ENCODE measurements around the gene REXO1. TPM values are rescaled to one million over a fixed set of nuclear protein-coding genes. Genes with fewer than 3 reads are reported as not detected.

Gene REXO1
- total and polyA plus RNA-seq, 9 of the 15 experiments (the other 6 are each of a cell fraction or from before 2014, with no cell fraction given), result 0.04 to 63.3 (median 15.8) TPM

DNA sequence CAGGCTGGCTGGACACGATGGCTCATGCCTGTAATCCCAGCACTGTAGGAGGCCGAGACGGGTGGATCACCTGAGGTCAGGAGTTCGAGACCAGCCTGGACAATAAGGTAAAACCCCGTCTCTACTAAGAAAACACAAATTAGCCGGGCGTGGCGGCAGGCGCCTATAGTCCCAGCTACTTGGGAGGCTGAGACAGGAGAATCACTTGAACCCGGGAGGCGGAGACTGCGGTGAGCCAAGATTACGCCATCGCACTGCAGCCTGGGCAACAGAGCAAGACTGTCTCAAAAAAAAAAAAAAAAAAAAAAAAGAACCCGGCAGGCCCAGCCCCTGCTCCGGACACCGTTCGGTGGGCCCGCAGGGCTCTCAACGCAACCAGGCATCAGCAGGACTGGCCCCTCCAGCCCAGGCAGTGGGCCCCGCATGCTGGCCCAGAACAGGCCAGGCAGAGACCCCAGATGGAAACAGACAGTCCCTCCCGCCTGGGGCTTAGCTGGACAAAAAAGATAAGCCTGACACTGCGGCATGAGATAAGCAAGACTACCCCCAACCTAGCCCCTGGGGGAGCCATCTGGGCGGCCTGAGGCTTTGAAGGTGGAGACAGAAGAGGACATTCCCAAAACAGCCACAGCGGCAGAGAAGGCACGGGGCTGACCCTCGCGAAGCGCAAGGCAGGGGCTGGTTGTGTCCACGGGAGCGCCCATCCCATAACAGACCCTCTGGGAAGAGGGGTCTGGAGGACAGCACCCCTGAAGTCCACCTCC, 11.6 kb downstream of the REXO1 start (continued):
- TF ChIP-seq CSDE1 (IDR thresholded peaks at IDR 0.05) (no peak), PCBP1 (IDR thresholded peaks at IDR 0.05; ENCODE audit: low read depth, low read length, poor library complexity, severe bottlenecking) (no peak), KAT7 (CRISPR knock-in tag; IDR thresholded peaks at IDR 0.05; ENCODE audit: borderline replicate concordance) (no peak), MEIS2 (IDR thresholded peaks at IDR 0.05; ENCODE audit: partially characterized antibody) (peak; percentile 35), EP300 (IDR thresholded peaks at IDR 0.05; ENCODE audit: low read length) (peak; percentile 90), SMARCA5 (IDR thresholded peaks at IDR 0.05) (peak; percentile 86; the same call in 1 of the 2 replicates), NCOA6 (IDR thresholded peaks at IDR 0.05) (no peak), CXXC5 (CRISPR knock-in tag; IDR thresholded peaks at IDR 0.05) (peak; percentile 86), DMBX1 (CRISPR knock-in tag; IDR thresholded peaks at IDR 0.05; ENCODE audit: borderline replicate concordance) (peak; percentile 77; the same call in 1 of the 2 replicates), CREB1 (IDR thresholded peaks at IDR 0.05) (peak; percentile 42; the same call in 1 of the 2 replicates), CREB1 (CRISPR knock-in tag; IDR thresholded peaks at IDR 0.05) (no peak), SPI1 (IDR thresholded peaks at IDR 0.05; ENCODE audit: borderline replicate concordance, low read depth, low read length) (no peak), ZSCAN32 (CRISPR knock-in tag; IDR thresholded peaks at IDR 0.05) (no peak), MAZ (CRISPR knock-in tag; conservative IDR thresholded peaks at IDR 0.05 in 1 of 2, IDR thresholded peaks at IDR 0.05 in 1 of 2) (peak; percentile 70 to 75), MEF2D (tag; conservative IDR thresholded peaks at IDR 0.05; ENCODE audit: low read depth) (peak; percentile 25; the same call in 1 of the 2 replicates)
- TF ChIP-seq, protein P1, sequence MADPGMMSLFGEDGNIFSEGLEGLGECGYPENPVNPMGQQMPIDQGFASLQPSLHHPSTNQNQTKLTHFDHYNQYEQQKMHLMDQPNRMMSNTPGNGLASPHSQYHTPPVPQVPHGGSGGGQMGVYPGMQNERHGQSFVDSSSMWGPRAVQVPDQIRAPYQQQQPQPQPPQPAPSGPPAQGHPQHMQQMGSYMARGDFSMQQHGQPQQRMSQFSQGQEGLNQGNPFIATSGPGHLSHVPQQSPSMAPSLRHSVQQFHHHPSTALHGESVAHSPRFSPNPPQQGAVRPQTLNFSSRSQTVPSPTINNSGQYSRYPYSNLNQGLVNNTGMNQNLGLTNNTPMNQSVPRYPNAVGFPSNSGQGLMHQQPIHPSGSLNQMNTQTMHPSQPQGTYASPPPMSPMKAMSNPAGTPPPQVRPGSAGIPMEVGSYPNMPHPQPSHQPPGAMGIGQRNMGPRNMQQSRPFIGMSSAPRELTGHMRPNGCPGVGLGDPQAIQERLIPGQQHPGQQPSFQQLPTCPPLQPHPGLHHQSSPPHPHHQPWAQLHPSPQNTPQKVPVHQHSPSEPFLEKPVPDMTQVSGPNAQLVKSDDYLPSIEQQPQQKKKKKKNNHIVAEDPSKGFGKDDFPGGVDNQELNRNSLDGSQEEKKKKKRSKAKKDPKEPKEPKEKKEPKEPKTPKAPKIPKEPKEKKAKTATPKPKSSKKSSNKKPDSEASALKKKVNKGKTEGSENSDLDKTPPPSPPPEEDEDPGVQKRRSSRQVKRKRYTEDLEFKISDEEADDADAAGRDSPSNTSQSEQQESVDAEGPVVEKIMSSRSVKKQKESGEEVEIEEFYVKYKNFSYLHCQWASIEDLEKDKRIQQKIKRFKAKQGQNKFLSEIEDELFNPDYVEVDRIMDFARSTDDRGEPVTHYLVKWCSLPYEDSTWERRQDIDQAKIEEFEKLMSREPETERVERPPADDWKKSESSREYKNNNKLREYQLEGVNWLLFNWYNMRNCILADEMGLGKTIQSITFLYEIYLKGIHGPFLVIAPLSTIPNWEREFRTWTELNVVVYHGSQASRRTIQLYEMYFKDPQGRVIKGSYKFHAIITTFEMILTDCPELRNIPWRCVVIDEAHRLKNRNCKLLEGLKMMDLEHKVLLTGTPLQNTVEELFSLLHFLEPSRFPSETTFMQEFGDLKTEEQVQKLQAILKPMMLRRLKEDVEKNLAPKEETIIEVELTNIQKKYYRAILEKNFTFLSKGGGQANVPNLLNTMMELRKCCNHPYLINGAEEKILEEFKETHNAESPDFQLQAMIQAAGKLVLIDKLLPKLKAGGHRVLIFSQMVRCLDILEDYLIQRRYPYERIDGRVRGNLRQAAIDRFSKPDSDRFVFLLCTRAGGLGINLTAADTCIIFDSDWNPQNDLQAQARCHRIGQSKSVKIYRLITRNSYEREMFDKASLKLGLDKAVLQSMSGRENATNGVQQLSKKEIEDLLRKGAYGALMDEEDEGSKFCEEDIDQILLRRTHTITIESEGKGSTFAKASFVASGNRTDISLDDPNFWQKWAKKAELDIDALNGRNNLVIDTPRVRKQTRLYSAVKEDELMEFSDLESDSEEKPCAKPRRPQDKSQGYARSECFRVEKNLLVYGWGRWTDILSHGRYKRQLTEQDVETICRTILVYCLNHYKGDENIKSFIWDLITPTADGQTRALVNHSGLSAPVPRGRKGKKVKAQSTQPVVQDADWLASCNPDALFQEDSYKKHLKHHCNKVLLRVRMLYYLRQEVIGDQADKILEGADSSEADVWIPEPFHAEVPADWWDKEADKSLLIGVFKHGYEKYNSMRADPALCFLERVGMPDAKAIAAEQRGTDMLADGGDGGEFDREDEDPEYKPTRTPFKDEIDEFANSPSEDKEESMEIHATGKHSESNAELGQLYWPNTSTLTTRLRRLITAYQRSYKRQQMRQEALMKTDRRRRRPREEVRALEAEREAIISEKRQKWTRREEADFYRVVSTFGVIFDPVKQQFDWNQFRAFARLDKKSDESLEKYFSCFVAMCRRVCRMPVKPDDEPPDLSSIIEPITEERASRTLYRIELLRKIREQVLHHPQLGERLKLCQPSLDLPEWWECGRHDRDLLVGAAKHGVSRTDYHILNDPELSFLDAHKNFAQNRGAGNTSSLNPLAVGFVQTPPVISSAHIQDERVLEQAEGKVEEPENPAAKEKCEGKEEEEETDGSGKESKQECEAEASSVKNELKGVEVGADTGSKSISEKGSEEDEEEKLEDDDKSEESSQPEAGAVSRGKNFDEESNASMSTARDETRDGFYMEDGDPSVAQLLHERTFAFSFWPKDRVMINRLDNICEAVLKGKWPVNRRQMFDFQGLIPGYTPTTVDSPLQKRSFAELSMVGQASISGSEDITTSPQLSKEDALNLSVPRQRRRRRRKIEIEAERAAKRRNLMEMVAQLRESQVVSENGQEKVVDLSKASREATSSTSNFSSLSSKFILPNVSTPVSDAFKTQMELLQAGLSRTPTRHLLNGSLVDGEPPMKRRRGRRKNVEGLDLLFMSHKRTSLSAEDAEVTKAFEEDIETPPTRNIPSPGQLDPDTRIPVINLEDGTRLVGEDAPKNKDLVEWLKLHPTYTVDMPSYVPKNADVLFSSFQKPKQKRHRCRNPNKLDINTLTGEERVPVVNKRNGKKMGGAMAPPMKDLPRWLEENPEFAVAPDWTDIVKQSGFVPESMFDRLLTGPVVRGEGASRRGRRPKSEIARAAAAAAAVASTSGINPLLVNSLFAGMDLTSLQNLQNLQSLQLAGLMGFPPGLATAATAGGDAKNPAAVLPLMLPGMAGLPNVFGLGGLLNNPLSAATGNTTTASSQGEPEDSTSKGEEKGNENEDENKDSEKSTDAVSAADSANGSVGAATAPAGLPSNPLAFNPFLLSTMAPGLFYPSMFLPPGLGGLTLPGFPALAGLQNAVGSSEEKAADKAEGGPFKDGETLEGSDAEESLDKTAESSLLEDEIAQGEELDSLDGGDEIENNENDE (IDR thresholded peaks at IDR 0.05; ENCODE audit: low read depth, low read length), result no peak

Data from K562 (cell line).